Stimulated activated CD8-positive, alpha-beta memory T cell treated with anti-CD3 and anti-CD28 coated beads, Interleukin-2, amount 100 ng/mL, for 1 hour (primary cell): ENCODE measurements around the gene PAFAH1B1.
"Not testable (repeated sequence)": the region's sequence is repeated elsewhere in the genome, so short reads cannot be mapped to it uniquely, and the experiment has no call there.

Experiments
- DNase-seq, 2 donors: peaks; one replicate each; pipeline ENCODE4 v3.0.0-alpha.2; 2020; ENCODE audit warnings: low read depth in 2 of 2

Gene PAFAH1B1

DNA sequence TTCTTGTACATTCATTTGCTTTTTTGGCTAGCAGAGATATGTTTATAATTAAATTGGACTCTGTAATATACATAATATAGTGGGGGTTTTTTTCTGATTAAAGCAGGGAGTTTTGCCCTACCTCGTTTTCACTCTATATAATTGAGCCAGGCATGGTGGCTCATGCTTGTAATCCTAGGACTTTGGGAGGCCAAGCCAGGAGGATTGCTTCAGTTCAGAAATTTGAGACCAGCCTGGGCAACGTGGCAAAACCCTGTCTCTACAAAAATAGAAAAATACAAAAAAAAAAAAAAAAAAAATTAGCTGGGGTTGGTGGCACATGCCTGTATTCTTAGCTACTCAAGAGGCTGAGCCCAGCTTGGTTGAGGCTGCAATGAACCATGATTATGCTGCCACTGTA, 42.2 kb downstream of the PAFAH1B1 start:
- DNase-seq: no peak

DNA sequence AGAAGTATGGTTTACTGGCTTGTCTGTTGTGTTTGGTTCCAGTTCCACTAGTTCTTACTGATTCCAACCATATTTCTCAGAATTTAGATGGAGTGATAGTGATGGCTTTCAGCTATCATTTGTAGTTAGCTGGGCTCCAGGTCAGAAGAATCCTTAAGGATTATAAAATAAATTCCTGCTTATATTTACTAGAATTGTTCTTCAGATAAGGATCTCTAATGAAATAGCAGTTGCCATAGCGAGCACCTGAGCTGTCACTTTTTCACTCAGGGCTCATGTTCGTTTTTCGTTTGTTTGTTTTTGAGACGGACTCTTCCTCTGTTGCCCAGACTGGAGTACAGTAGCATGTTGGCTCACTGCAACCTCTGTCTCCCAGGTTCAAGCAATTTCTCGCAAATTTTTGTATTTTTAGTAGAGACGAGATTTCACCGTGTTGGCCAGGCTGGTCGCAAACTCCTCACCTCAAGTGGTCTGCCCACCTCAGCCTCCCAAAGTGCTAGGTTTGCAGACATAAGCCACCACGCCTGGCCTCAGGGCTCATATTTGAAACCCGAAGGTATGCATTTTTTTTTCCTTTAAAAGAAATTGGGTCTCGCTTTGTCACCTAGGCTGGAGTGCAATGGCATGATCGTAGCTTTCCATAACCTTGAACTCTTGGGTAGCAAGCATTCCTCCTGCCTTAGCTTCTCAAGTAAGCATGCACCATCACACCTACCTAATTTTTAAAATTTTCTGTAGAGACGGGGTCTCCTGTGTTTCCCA, 42.9 kb downstream of the PAFAH1B1 start:
- DNase-seq: no peak

DNA sequence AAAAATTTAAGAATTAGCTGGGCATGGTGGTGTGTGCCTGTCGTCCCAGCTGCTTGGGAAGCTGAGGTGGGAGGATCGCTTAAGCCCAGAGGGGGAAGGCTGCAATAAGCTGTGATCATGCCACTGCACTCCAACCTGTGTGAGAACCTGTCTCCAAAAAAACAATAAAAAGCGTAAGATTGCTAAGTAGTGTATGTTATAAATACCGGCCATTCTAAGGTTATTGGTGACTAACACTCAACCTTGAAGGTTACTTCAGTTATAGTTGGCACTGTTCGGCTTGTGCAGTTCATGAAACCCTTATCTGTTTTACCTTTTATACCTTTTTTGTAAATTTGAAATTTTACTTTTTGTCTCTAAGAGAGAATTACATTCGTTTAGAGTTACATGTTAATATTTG, 44.0 kb downstream of the PAFAH1B1 start:
- DNase-seq: no peak

DNA sequence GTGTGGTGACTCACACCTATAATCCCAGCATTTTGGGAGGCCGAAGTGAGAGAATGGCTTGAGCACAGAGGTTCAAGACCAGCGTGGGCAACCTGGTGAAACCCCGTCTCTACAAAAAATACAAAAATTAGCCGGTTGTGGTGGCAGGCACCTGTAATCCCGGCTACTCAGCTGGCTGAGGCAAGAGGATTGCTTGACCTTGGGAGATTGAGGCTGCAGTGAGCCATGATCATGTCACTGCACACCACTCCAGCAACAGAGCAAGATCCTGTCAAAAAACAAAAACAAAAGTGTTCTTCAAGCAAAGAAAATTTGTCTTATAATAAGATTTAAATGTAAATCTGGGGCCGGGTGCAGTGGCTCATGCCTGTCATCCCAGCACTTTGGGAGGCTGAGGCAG, 51.5 kb downstream of the PAFAH1B1 start:
- DNase-seq: no peak

DNA sequence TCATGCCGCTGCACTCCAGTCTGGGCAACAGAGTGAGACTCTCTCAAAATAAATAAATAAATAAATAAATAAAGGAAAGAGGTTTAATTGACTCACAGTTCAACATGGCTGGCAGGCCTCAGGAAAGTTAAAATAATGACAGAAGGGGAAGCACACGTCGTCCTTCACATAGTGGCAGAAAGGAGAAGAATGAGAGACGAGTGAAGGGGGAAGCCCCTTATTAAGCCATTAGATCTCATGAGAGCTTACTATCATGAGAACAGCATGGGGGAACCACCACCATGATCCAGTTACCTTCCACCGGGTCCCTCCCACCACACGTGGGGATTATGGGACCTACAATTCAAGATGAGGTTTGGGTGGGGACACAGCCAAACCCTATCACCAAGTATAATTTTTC, 54.5 kb downstream of the PAFAH1B1 start:
- no peak for DNase-seq

DNA sequence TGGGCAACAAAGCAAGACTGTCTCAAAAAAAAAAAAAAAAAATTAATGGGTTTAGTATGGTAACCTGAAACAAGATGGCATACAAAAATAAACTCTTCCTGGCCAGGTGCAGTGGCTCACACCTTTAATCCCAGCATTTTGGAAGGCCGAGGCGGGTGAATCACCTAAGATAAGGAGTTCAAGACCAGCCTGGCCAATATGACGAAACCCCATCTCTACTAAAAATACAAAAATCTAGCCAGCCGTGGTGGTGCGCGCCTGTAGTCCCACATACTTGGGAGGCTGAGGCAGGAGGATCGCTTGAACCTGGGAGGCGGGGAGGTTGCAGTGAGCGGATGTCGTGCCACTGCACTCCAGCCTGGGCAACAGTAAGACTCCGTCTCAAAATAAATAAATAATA, 55.7 kb downstream of the PAFAH1B1 start:
- DNase-seq: no peak

DNA sequence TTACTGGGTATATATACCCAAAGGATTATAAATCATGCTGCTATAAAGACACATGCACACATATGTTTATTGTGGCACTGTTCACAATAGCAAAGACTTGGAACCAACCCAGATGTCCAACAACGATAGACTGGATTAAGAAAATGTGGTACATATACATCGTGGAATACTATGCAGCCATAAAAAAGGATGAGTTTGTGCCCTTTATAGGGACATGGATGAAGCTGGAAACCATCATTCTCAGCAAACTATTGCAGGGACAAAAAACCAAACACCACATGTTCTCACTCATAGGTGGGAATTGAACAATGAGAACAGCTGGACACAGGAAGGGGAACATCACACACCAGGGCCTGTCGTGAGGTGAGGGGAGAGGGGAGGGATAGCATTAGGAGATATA, 59.5 kb downstream of the PAFAH1B1 start:
- DNase-seq: not testable (repeated sequence)

DNA sequence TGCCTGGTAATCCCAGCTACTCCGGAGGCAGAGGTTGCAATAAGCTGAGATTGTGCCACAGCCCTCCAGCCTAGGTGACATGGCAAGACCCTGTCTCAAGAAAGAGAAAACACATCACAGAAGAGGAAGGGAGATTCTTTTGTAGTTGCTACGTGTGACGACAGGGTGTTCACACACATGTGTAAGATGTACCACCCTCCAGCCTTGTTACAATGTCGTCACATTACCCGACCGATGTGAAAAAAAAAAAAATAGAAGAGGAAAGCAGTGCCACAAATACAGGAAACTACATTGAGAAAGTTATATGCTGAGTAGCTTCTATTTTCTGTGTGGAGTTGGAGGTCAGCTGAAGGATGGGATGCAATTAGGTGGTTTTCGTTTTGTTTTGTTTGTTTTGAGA, 62.1 kb downstream of the PAFAH1B1 start:
- no peak for DNase-seq

DNA sequence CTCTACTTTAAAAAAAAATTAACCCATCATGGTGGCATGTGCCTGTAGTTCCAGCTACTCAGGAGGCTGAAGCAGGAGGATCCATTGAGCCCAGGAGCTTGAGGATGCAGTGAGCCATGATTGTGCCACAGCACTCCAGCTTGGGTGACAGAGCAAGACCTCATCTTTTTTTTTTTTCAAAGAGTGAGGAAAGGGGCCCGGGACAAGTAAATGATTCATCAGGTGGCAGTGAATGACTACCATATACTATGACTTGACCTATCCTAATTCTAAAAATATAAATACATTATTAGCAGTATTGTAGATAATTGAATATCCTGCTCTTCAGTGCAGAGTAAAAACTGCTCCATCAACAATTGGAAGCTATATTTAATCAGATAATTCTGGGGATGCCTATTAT, 62.8 kb downstream of the PAFAH1B1 start:
- DNase-seq: no peak

DNA sequence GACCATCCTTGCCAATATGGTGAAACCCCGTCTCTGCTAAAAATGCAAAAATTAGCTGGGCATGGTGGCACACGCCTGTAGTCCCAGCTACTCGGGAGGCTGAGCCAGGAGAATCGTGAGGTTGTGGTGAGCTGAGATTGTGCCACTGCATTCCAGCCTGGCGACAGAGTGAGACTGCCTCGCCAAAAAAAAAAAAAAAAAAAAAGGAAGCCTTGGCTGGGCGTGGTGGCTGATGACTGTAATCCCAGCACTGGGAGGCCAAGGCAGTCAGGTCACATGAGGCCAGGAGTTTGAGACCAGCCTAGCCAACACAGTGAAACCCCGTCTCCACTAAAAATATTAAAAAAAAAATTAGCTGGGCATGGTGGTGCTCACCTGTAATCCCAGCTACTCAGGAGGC, 65.9 kb downstream of the PAFAH1B1 start:
- DNase-seq: not testable (repeated sequence)

DNA sequence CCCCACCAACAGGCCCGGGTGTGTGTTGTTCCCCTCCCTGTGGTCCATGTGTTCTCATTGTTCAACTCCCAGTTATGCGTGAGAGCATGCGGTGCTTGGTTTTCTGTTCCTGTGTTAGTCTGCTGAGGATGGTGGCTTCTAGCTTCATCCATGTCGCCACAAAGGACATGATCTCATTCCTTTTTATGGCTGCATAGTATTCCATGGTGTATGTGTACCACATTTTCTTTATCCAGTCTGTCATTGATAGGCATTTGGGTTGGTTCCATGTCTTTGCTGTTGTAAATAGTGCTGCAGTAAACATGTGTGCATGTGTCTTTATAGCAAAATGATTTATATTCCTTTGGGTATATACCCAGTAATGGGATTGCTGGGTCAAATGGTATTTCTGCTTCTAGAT, 67.0 kb downstream of the PAFAH1B1 start:
- not testable (repeated sequence) for DNase-seq

DNA sequence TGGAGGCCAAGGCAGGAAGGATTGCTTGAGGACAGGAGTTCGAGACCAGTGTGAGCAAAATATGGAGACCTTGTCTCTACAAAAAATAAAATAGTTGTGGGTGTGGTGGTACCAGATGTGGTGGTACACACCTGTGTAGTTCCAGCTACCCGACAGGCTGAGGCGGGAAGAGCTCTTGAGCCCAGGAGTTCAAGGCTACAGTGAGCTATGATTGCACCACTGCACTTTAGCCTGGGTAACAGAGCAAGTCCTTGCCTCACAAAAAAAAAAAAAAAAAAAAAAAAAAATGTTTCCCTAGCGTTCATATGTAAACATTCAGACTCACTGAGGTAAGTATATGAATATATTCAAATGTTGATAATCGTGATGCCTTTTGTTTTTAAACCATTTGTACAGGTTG, 78.6 kb downstream of the PAFAH1B1 start:
- no peak for DNase-seq

DNA sequence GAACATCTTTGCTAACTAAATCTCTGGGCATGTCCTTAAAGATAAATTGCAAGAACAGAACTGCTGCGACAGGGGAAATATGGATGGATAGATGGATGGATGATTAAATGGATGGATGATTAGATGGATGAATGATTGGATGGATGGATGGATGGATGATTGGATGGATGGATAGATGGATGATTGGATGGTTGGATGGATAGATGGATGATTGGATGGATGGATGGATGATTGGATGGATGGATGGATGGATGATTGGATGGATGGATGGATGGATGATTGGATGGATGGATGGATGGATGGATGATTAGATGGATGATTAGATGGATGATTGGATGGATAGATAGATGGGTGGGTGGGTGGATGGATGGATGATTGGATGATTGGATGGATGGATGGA, 85.8 kb downstream of the PAFAH1B1 start:
- DNase-seq: not testable (repeated sequence)

DNA sequence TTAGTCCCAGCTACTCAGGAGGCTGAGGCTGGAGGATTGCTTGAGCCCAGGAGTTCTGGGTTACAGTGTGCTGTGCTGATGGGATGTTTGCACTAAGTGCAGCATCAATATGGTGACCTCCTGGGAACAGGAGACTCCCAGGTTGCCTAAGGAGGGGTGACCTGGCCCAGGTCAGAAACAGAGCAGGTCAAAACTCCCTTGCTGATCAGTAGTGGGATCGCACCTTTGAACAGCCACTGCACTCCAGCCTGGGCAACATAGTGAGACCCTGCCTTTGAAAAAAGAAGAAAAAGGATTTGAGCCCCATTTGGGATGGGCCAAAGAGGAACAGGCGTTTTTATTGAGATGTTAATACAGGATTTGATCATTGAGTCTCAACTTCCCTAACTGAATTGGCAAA, 87.5 kb downstream of the PAFAH1B1 start:
- DNase-seq: no peak

DNA sequence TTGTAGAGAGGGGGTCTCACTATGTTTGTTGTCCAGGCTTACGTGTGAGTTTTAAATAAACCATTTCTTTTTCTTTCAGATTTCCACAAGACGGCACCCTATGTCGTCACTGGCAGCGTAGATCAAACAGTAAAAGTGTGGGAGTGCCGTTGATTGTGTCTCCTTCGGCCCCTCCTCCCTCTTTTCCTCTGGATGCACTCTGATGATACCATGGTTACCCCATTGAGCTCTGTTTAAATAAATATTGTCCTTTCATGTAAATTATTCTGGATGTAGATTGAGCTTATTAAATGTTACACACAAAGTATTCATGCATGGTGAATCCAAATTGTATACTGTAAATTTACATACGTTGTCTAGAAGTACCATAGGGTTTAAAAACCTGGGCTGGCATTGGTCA, 88.2 kb downstream of the PAFAH1B1 start:
- DNase-seq: no peak

DNA sequence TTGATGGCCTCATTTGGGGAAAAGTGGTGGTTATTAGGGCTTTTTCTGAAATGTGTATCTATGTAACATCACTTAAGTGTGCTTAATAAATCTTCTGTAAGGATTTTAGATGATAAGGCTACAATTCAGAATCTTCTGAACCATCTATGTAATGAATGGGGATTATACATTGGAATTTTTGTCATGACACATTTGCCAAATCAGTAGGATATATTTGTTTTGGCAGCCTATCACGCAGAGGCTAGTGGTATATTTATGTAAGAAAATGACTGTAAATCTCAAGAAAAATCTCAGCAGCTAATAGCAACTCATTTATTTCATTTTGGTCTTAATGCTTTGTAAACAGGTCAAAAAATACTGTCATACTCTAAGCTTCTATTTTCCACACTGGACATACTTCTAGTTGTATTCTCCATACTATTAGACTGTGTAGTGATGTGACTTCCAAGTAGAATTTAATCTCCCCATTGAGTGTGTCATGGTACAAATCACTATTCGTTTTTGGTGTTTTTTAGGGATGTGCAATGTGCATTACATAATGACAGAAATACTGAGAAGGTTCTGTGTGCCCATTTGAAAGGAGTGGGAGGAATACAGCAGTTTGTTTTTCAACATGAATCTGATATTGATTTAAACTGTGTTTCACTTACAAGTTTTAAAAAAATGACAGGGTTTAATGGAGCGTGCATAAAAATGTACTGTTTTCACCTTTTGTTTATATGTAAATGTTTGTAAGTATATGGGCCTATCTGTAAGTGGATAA, 88.9 kb downstream of the PAFAH1B1 start:
- no peak for DNase-seq

DNA sequence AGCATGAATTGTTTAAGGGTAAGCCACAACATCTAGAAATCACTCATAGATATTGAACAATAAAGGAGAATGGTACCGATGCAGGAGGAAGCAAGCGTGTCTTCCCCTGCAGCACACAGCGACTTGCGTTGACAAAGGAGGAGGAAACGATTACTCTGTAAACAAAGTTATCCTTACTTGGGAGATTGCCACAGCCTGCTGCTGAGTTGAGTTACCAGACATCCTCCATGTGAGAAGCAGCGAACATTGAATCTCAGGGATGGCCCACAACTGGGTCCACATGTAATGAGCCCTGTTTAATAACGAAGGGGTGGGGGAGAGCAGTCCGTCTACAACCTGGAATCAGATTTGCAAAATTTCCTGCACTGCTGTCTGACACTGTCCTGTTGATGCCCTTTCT, 90.5 kb downstream of the PAFAH1B1 start:
- no peak for DNase-seq

DNA sequence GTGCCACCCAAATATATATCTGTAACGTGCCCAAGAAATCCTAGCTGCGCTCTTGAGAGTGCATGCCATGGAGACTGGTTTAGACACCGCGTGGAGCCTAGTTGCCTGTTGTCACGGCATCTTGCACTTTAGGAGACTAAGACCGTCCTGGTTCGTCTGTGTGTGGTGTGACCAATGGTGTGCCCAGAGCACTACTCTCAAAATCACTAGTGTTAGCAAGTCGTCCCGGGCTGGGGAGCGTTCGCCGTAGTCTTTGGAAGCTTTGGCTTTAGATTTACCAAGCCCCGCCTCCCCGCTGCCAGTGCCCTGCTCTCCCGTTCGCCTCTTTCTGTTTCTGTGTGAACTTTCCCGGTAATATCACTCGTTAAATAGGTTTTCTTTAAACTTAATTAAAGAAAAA, 91.1 kb downstream of the PAFAH1B1 start:
- no peak for DNase-seq

DNA sequence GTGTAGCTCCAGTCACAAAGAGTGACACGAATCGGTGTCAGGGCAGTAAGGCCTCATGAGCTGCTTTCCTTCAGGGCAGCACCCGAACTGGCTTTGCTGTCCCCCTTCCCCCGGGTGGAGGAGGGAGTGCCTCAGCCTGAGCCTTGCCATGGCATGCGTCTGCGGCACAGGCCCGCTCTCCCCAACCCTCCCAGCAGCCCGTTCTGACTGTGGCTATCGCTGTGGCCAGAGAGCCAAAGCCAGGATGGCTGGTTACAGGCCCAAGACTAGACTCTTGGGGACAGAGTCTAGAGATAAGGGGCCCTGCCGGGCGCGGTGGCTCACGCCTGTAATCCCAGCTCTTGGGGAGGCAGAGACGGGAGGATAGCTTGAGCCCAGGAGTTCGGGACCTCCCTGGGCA, 92.2 kb downstream of the PAFAH1B1 start:
- DNase-seq: no peak

DNA sequence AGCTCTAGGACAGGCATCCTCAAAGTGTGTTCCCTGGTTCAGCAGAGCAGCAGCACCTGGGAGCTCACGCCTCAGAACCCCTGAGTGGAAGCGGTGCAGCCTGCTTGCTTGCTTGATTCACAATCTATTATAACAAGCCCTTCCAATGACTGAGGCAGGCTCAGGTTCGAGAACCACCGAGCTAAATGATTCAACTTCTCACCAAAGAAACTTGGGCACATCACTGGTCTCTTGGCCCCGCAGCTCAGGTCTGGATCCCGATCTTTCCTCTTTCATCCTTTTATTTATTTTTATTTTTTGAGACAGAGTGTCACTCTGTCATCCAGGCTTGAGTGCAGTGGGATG, 93.6 kb downstream of the PAFAH1B1 start:
- no peak for DNase-seq

DNA sequence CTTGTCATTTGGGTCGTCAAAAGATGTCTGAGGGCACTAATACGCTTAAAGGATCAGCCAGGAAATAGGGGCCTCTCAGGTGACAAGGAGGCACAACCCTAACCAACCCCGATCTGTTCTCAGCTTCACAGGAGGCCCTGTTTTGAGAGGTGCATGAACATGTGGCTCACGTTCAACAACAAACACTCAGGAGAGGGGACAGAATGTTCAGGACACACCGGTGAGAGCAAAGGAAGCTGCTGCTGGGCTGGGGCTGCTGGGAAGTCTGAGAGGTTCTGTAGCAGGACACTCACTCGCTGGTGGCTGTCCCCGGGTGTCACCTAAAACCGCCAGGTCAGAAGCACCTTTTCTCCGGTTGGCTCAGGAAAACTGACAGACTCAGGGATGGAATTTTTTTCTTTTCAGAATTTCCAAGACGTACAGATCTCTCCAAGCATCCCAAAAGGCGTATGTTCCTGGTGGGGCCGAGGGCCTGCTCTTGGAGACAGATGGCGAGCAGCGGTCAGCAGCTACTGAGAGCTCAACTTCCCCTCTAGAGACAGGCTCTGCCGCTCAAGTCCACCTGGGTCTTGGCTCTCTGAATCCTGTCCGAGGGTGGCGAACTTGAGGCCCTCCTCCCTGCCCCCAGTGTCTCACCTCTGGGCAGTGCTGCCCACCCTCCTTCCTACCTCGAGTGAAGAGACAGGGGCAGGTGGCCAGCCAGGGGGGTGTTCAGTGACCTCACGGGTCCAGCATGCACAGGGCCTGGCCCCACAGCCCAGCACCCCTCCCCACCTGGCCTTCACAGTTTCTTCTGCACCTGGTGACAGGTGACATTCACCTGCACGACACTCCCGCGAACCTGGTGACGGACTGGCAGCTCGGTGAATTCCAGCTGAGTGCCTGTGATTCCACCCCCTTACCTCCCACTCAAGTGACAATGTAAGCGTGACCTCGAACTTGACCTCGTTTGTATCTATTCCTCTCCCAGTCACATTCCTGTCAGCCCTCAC, 95.2 kb downstream of the PAFAH1B1 start:
- DNase-seq: no peak

DNA sequence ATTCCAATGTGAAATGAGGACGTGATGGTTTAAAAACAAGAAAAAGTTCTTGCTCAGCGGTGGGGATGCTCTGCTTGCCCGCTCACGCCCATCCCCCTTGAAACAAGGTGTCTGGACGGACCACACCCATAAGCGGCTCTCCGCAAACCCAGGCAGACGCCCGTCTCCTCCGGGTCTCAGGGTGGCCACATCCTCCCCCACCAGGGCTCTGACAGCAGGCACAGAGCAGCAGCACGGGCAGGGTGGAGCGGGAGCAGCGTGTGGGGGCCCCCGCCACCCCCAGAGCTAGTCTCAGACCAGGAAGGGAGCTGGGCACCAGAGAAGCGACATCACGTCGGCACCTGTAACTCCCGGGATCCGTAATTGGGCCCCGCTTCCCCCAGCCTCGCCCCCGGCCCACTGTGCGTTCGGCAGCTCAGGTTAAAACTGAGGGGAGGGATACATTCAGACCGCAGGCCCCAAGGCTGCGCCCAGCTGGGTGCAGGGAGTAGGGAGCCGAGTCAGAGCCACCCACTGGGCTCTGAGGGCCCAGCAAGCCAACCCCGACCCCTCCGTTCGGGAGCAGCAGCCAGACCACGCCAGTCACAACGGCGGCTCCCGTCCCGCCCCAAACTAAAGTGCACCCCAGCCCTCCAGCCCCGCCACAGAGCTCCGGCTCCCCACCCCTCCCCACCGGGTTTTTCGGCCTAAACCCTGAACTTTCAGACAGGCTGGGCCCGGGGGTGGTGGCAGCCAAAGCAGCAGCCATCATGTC, 96.1 kb downstream of the PAFAH1B1 start:
- no peak for DNase-seq
